ENCODE data around the gene AP2B1. TPM values are rescaled to one million over a fixed set of nuclear protein-coding genes. Genes with fewer than 3 reads are reported as not detected.

The AP2B1 gene
- total RNA-seq, 1 donor from 2014 or later = 187 TPM

- DNase-seq (ENCODE audit: low spot score) = no peak
- Mint-ChIP-seq H3K27ac (ENCODE audit: unreplicated experiment) (no peak overlapping the region), H3K9me3 (ENCODE audit: low read depth) (no peaks in the 10 kb centered on the region), H3K27me3 (ENCODE audit: low read depth) (peaks cover under 1% of the 10 kb centered on the region), H3K36me3 (ENCODE audit: low read depth) (no peaks in the 10 kb centered on the region), H3K4me1 (ENCODE audit: low read depth) (peaks cover 20% of the 10 kb centered on the region), H3K4me3 (ENCODE audit: unreplicated experiment) (no peak overlapping the region)
- no peak for TF ChIP-seq CTCF (IDR thresholded peaks at IDR 0.05)
Measured at GRCh38 chr17:35734396-35734795, 147.3 kb downstream of the AP2B1 start.

GRCh38 chr17:35735036-35735805, 148.1 kb downstream of the AP2B1 start:
- no peak for DNase-seq (ENCODE audit: low spot score)
- Mint-ChIP-seq H3K9me3 (ENCODE audit: low read depth) (no peaks in the 10 kb centered on the region), H3K4me1 (ENCODE audit: low read depth) (peaks cover 20% of the 10 kb centered on the region), H3K27me3 (ENCODE audit: low read depth) (peaks cover 9% of the 10 kb centered on the region), H3K36me3 (ENCODE audit: low read depth) (peaks cover 2% of the 10 kb centered on the region), H3K4me3 (ENCODE audit: unreplicated experiment) (no peak overlapping the region), H3K27ac (ENCODE audit: unreplicated experiment) (no peak overlapping the region)
- no peak for TF ChIP-seq CTCF (IDR thresholded peaks at IDR 0.05)

GRCh38 chr17:35736236-35736635, 149.1 kb downstream of the AP2B1 start:
- Mint-ChIP-seq H3K4me1 (ENCODE audit: low read depth) (peaks cover 14% of the 10 kb centered on the region), H3K36me3 (ENCODE audit: low read depth) (peaks cover 2% of the 10 kb centered on the region), H3K4me3 (ENCODE audit: unreplicated experiment) (no peak overlapping the region), H3K27ac (ENCODE audit: unreplicated experiment) (no peak overlapping the region), H3K9me3 (ENCODE audit: low read depth) (no peaks in the 10 kb centered on the region), H3K27me3 (ENCODE audit: low read depth) (peaks cover 14% of the 10 kb centered on the region)
- TF ChIP-seq CTCF (IDR thresholded peaks at IDR 0.05) = no peak
- no peak for DNase-seq (ENCODE audit: low spot score)

- Mint-ChIP-seq H3K4me1 (ENCODE audit: low read depth) (peaks cover 6% of the 10 kb centered on the region), H3K27me3 (ENCODE audit: low read depth) (peaks cover 26% of the 10 kb centered on the region), H3K4me3 (ENCODE audit: unreplicated experiment) (no peak overlapping the region), H3K27ac (ENCODE audit: unreplicated experiment) (no peak overlapping the region), H3K9me3 (ENCODE audit: low read depth) (no peaks in the 10 kb centered on the region), H3K36me3 (ENCODE audit: low read depth) (peaks cover 2% of the 10 kb centered on the region)
- TF ChIP-seq CTCF (IDR thresholded peaks at IDR 0.05) = no peak
- DNase-seq (ENCODE audit: low spot score) = no peak
Measured at GRCh38 chr17:35738519-35739133, 151.5 kb downstream of the AP2B1 start.

- TF ChIP-seq CTCF (IDR thresholded peaks at IDR 0.05) = no peak
- Mint-ChIP-seq H3K4me3 (ENCODE audit: unreplicated experiment) (no peak overlapping the region), H3K9me3 (ENCODE audit: low read depth) (no peaks in the 10 kb centered on the region), H3K4me1 (ENCODE audit: low read depth) (peaks cover 6% of the 10 kb centered on the region), H3K27ac (ENCODE audit: unreplicated experiment) (no peak overlapping the region), H3K27me3 (ENCODE audit: low read depth) (peaks cover 27% of the 10 kb centered on the region), H3K36me3 (ENCODE audit: low read depth) (peaks cover 2% of the 10 kb centered on the region)
- no peak for DNase-seq (ENCODE audit: low spot score)
Measured at GRCh38 chr17:35740216-35740615, 153.1 kb downstream of the AP2B1 start.
